ENCODE results near the gene TESMIN. TPM values are rescaled to one million over a fixed set of nuclear protein-coding genes. Genes with fewer than 3 reads are reported as not detected.
A peak's percentile ranks its signal among the peaks of the same experiment; 100 is the strongest.

TESMIN gene
- total RNA-seq (2021) = 42.1 and 45.2 TPM in 2 replicates
- long read RNA-seq, transcript TESMIN-202 (2 exons, 643 nt) = major isoform, 10 of 85 reads
- long read RNA-seq, partial matches to known transcripts = 47 of 85 reads
- long read RNA-seq, other reads (novel, unspliced or antisense) = 28 of 85 reads

GRCh38 chr11:68751331-68751856, at the start of gene TESMIN:
TSS of gene TESMIN (minus strand) at chr11:68751520. CDS start at chr11:68750660, 860 bp downstream.
- Histone ChIP-seq H2BK20ac (ENCODE audit: low read depth, low read length, poor library complexity, severe bottlenecking) (no peak within 1 kb of the TSS), H4K8ac (replicated peaks; ENCODE audit: insufficient read length, low read depth, low read length) (no peak within 1 kb of the TSS), H3T11ph (ENCODE audit: low read length) (no peak within 1 kb of the TSS), H3K14ac (ENCODE audit: insufficient read depth, low read length) (peak within 1 kb of the TSS; percentile 98), H3K4me2 (ENCODE audit: insufficient read depth, insufficient read length, low read length) (peak within 1 kb of the TSS; percentile 71), H3K9me3 (ENCODE audit: control insufficient read depth, low read depth, low read length) (no peaks in the 10 kb centered on the region), H2AFZ (ENCODE audit: low read length) (no peak within 1 kb of the TSS), H3K23me2 (ENCODE audit: insufficient read length, low read depth, low read length, poor library complexity, severe bottlenecking) (peaks cover 13% of the 10 kb centered on the region), H4K20me1 (ENCODE audit: control insufficient read depth, insufficient read depth, insufficient read length) (no peaks in the 10 kb centered on the region), H3K56ac (ENCODE audit: insufficient read length, low read depth, low read length) (no peak within 1 kb of the TSS), H3K9ac (ENCODE audit: extremely low read depth, insufficient read length, low read length) (peak within 1 kb of the TSS; percentile 74), H2BK12ac (ENCODE audit: insufficient read length, low read depth, low read length) (no peak within 1 kb of the TSS), H2BK15ac (ENCODE audit: low read depth, low read length) (peak within 1 kb of the TSS; percentile 98; the same call in 1 of the 2 replicates), H3K18ac (ENCODE audit: insufficient read length, low read depth, low read length) (peak within 1 kb of the TSS; percentile 80), H3K27ac (ENCODE audit: insufficient read length, low read depth, low read length) (peak within 1 kb of the TSS; percentile 25), H3K4me1 (ENCODE audit: insufficient read depth, low read length) (peaks cover 3% of the 10 kb centered on the region), H2BK120ac (ENCODE audit: low read depth, low read length, poor library complexity, severe bottlenecking) (no peak within 1 kb of the TSS), H3K79me1 (ENCODE audit: insufficient read depth, low read depth, low read length, poor library complexity, severe bottlenecking) (no peaks in the 10 kb centered on the region), H3K79me2 (ENCODE audit: insufficient read depth, low read length) (no peaks in the 10 kb centered on the region; the same call in 1 of the 2 replicates), H2AK5ac (ENCODE audit: insufficient read length, low read length) (no peak within 1 kb of the TSS), H4K5ac (ENCODE audit: insufficient read length, low read depth, low read length) (peak within 1 kb of the TSS; percentile 5), H3K23ac (ENCODE audit: insufficient read length, low read depth, low read length) (no peak within 1 kb of the TSS), H4K91ac (ENCODE audit: insufficient read length, low read depth, low read length) (peak within 1 kb of the TSS; percentile 94), H3K27me3 (ENCODE audit: insufficient read depth, low read length) (no peaks in the 10 kb centered on the region), H3K4ac (ENCODE audit: low read depth, low read length) (peak within 1 kb of the TSS; percentile 47), H2BK5ac (ENCODE audit: insufficient read length, low read length) (peak within 1 kb of the TSS; percentile 15)
- no CpG with 5 or more reads among the region's 42 CpGs for WGBS (ENCODE audit: extremely low coverage, insufficient read length, low lambda C conversion rate)
- H3K4me1 Mint-ChIP-seq = peaks cover 40 to 44% of the 10 kb centered on the region in 2 experiments
- H3K36me3 Mint-ChIP-seq (ENCODE audit: insufficient read depth in 1 of 3, low read depth in 3 of 3) = peaks cover 6 to 25% (median 24%) of the 10 kb centered on the region in 3 experiments; a peak in 6 of 7 replicates
- DNase-seq = peak; percentile 96
- H3K27ac Mint-ChIP-seq = peak within 1 kb of the TSS in 1 of 3 experiments; percentile 87; a peak in 2 of 7 replicates
- H3K4me3 Mint-ChIP-seq = peak within 1 kb of the TSS; percentile 78 to 86
- H3K27me3 Mint-ChIP-seq (ENCODE audit: low read depth) = 0 out of 2 replicates have a peak, but pooled peaks cover 2% of the 10 kb centered on the region
- H3K9me3 Mint-ChIP-seq = no peaks in the 10 kb centered on the region; a peak in 1 of 5 replicates
- no peak for TF ChIP-seq CTCF (conservative IDR thresholded peaks at IDR 0.05)
